HG02763 (cell line): ENCODE results near the gene WASHC4.
"Not testable (repeated sequence)": the region's sequence is repeated elsewhere in the genome, so short reads cannot be mapped to it uniquely, and the experiment has no call there.

Experiments
- ATAC-seq: cut with Tn5 transposase; IDR thresholded peaks from one replicate; pipeline ENCODE4 v1.9.1; 2021; ENCODE audit warnings: mild to moderate bottlenecking, moderate library complexity; ENCODE audit not compliant: unreplicated experiment

WASHC4 gene

DNA sequence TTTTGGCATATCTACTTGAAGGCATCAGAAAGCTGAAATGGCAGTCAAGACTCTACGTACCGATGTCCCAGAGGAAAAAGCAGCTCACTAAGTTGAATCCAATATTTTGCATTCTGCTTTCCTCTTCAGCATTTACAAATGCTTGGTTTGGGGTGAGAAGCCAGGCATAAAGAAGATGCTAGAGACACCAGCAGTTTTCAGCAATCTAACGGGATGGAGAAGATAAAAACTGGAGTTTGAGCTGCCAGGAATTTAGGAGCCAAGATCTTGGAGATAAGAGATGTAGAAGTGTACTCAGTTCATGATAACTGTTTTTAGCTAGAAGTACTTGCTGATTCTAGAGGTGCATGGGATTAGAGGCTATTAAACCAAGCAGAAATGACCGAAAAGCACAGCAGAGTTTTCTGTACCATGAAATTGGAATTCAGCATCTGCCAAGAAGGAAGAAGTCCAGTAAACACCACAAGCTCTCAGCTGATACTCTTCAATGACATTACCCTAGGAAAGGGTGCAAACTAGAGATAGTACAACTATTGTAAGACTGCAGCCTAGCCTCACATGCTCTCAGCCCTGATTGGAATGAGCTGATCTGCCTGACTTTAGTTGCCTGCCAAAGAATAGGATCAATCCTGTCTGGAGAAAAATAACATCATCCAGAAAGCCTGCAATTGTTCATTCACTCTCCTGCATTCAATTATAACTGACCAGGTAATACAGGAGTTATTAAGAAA is 15.9 kb upstream of the WASHC4 start:
- no peak for ATAC-seq

- no peak for ATAC-seq
Measured at GRCh38 chr12:105092336-105092735, 15.2 kb upstream of the WASHC4 start.

GRCh38 chr12:105095338-105095737 is 12.2 kb upstream of the WASHC4 start:
- ATAC-seq: not testable (repeated sequence)

DNA sequence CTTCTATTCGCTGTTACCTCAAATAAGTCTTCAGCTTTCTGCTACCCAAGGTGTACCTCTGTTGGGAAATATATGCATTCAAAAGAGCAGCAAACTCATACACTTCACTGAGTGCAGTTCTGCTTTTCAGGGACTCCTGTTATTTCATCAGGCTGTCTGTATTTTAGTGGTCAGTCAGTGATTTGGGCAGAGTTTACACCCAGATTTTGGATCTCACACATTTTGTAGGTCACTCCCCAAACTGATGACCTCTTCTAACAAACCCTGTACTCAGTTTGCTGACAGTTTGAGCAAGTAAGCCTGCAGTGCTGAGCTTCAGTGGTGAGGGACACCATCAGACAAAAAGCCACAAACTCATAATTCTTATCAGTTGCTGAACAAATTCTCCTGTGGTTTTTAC is 8.2 kb upstream of the WASHC4 start:
- no peak for ATAC-seq

GRCh38 chr12:105100207-105100985 is 7.1 kb upstream of the WASHC4 start:
- ATAC-seq: no peak

GRCh38 chr12:105100998-105101397 is 6.5 kb upstream of the WASHC4 start:
- no peak for ATAC-seq

DNA sequence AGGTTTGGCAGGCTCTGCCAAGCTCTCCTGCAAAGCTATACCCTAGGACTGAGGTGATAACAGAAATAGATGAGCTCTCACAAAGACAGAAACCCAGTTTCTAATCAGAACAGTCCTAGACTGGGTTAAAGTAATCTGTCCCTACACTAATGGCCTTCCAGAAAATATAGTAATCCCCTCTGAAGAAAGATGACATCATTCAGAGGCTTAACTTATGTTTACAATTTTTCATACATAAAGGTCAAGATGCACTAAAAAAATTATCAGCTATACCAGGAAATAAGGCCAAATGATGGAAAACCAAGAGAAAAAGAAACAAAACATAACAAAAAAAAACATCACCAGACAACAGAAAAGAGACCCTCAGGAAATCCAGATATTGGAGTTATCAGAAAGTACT is 4.9 kb upstream of the WASHC4 start:
- no peak for ATAC-seq

DNA sequence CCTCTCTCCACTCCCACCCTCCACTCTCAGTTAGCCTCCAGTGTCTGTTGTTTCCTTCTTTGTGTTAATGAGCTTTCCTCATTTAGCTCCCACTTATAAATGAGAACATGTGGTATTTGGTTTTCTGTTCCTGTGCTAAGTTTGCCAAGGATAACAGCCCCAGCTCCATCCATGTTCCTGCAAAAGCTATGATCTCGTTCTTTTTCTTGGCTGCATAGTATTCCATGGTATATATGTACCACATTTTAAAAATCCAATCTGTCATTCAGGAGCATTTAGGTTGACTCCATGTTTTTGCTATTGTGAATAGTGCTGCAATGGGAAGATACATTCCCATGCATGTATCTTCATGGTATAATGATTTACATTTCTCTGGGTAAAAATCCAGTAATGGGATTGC is 2.8 kb upstream of the WASHC4 start:
- ATAC-seq: no peak

- no peak for ATAC-seq
Measured at GRCh38 chr12:105106621-105107020, 910 bp upstream of the WASHC4 start.

- peak; percentile 5 for ATAC-seq
Measured at GRCh38 chr12:105107171-105107493, 399 bp upstream of the WASHC4 start.

GRCh38 chr12:105109465-105110212 is 2.1 kb downstream of the WASHC4 start:
- no peak for ATAC-seq

GRCh38 chr12:105110851-105111250 is 3.3 kb downstream of the WASHC4 start:
- ATAC-seq: no peak

- no peak for ATAC-seq
Measured at GRCh38 chr12:105113094-105113493, 5.6 kb downstream of the WASHC4 start.

DNA sequence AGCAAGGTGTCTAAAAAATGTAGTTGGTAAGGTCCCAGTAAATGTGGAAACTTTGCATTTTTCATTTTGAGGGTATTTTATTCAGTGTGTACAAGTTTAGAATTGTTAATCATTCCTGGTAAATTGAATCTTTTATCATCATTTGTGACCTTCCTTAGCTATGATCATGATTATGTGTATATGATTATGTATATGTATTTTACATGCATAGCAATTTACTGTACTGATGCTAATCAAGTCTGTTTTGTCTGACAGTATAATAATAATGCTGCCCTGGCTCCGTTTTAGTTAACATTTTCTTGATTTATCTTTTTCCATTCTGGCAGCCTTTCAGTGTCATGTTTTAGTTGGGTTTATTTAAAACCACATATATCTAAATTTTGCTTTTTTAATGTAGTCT is 9.4 kb downstream of the WASHC4 start:
- ATAC-seq: no peak

DNA sequence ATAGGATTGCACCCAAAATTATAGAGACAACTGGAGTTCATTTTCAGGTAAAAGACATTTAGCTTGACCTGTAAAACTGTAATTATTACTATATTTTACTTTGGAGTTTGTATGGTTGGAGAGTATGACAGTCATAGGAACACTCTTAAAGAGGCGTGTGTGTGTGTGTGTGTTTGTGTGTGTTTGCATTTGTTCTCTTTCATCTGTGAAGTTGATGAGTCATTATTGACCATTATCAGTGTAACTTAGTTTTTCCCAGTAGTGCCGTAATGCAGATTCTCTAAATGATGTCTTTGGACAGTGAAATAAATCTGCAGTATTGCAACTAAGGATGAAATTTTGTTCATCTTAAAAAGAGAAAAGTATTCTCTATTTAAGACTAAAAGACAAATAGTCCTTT is 13.0 kb downstream of the WASHC4 start:
- ATAC-seq: no peak

GRCh38 chr12:105138248-105138647 is 30.7 kb downstream of the WASHC4 start:
- no peak for ATAC-seq

DNA sequence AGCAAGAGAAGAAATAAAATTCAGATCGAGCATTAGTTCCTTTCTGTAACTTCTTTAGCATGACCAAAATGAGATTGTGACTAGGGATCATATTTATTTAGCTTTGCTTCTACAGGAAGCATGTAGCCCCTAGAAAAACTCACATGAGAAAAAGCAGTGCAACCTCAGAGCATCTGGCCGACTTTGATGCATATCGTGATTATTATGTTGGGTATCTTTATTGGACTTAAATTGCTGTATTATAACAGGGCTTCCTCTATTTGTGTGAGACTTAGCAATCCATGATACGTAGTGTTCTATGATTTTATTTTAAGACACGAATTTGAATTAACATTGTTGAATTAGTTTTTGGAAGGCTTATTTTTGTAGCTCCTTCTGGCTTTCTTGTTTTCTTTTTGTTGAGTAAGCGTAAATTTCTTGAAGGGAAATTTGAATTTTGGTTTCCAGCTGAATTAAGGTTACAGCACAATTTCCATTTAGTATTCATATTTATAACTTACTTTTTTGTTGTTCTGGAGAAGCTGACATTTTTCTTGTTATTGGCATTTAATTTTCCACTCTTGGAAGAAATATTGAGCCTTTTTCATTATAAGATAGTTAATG is 33.9 kb downstream of the WASHC4 start:
- ATAC-seq: no peak

GRCh38 chr12:105142259-105142658 is 34.7 kb downstream of the WASHC4 start:
- ATAC-seq: no peak

DNA sequence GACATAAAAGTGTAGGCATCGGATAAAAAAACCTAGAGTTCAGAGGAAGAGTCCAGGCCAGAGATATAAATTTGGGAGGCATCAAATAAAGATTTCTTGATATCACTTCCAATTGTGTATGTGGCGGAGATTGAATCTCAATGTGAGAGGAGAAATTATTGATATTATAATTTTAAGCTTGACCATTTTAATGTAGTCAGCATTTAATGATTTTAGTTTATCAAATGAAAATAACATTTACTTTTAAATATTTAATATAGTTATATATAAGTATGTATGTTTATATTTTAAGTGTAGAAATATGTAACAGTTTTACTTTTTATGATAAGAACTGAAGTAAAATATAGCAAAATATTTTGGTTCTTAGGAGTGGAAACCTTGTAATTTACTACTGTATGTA is 48.7 kb downstream of the WASHC4 start:
- no peak for ATAC-seq

DNA sequence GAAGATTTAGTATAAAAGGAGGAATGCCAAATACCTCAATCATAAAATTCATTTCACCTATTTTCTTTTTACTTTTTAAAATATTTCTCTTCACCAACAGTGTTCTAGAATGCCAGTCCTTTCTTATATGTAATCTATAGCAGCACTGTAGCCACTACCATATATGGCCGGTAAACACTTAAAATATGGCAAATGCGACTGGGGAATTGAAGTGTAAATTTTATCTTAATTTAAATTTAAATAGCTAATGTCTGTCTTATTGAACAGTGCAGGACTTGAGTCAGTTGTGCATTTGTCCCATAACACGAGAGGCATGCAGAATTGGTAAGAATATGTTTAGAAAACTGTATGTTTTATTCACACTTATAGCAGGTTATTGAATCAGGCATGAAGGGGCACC is 50.1 kb downstream of the WASHC4 start:
- no peak for ATAC-seq

DNA sequence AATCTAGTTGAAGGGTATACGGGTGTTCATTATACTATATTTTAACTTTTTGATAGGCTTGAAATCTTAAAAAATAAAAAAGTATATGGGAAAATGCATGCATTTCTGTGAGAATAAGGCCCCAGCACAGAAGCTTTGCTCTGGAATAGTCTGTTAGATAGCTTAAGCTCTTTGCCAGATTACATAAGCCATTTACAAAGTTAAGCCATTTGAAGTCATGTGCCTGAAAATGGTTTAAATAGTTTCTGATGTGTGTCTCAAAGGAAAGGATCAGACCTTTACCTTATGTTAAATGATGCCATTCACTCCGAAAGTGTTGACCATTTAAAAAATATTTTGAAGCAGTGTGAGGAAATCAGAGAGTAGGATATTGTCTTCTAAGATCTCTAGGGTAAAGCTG is 51.3 kb downstream of the WASHC4 start:
- no peak for ATAC-seq

GRCh38 chr12:105162174-105162573 is 54.6 kb downstream of the WASHC4 start:
- ATAC-seq: no peak
